HG03060 (cell line): ENCODE results near the gene TENM3.

Experiments used
- ATAC-seq: cut with Tn5 transposase; IDR thresholded peaks from one replicate; pipeline ENCODE4 v1.9.1; 2021; ENCODE audit warnings: low read depth, moderate number of reproducible peaks; ENCODE audit not compliant: unreplicated experiment

Gene TENM3

GRCh38 chr4:182434720-182435119, 191.5 kb downstream of the TENM3 start:
- no peak for ATAC-seq

- no peak for ATAC-seq
These were observed 192.2 kb downstream of the TENM3 start for GRCh38 chr4:182435401-182435800.

GRCh38 chr4:182443070-182443469, 199.9 kb downstream of the TENM3 start:
- no peak for ATAC-seq

GRCh38 chr4:182447767-182448280, 204.6 kb downstream of the TENM3 start:
- ATAC-seq = no peak

- ATAC-seq = no peak
These were observed 205.3 kb downstream of the TENM3 start for GRCh38 chr4:182448281-182449151.

GRCh38 chr4:182449186-182449929, 206.2 kb downstream of the TENM3 start:
- ATAC-seq = no peak

GRCh38 chr4:182449930-182450439, 206.8 kb downstream of the TENM3 start:
- ATAC-seq = no peak

- ATAC-seq = no peak
These were observed 208.2 kb downstream of the TENM3 start for GRCh38 chr4:182451441-182451840.

- ATAC-seq = no peak
These were observed 210.6 kb downstream of the TENM3 start for GRCh38 chr4:182453830-182454229.

GRCh38 chr4:182454440-182455013, 211.3 kb downstream of the TENM3 start:
- ATAC-seq = no peak

- no peak for ATAC-seq
These were observed 221.9 kb downstream of the TENM3 start for GRCh38 chr4:182465114-182465513.

GRCh38 chr4:182465979-182466378, 222.8 kb downstream of the TENM3 start:
- no peak for ATAC-seq

GRCh38 chr4:182470215-182470614, 227.0 kb downstream of the TENM3 start:
- ATAC-seq = no peak

GRCh38 chr4:182475539-182475938, 232.3 kb downstream of the TENM3 start:
- no peak for ATAC-seq

- ATAC-seq = no peak
These were observed 235.3 kb downstream of the TENM3 start for GRCh38 chr4:182478475-182478874.

- no peak for ATAC-seq
These were observed 240.5 kb downstream of the TENM3 start for GRCh38 chr4:182483685-182484084.

GRCh38 chr4:182486881-182487280, 243.7 kb downstream of the TENM3 start:
- ATAC-seq = no peak

- no peak for ATAC-seq
These were observed 245.7 kb downstream of the TENM3 start for GRCh38 chr4:182488896-182489295.

- ATAC-seq = no peak
These were observed 246.4 kb downstream of the TENM3 start for GRCh38 chr4:182489607-182490006.

- no peak for ATAC-seq
These were observed 248.5 kb downstream of the TENM3 start for GRCh38 chr4:182491719-182492118.

GRCh38 chr4:182492423-182492822, 249.2 kb downstream of the TENM3 start:
- no peak for ATAC-seq
